ENCODE data around the gene ARRDC2.

- TF ChIP-seq SUZ12 (IDR thresholded peaks at IDR 0.05) (no peak), BHLHE40 (IDR thresholded peaks at IDR 0.05; ENCODE audit: borderline replicate concordance) (no peak), FOXM1 (IDR thresholded peaks at IDR 0.05; ENCODE audit: borderline replicate concordance) (no peak), ELF4 (IDR thresholded peaks at IDR 0.05) (no peak), CTBP1 (IDR thresholded peaks at IDR 0.05; ENCODE audit: borderline replicate concordance) (no peak), PKNOX1 (IDR thresholded peaks at IDR 0.05) (no peak), L3MBTL2 (conservative IDR thresholded peaks at IDR 0.05) (no peak), FOXA1 (IDR thresholded peaks at IDR 0.05) (no peak), TARDBP (IDR thresholded peaks at IDR 0.05) (no peak)
Observed at GRCh38 chr19:17966550-17967256, 41.3 kb upstream of the ARRDC2 start, which contains the start of gene KCNN1.

Measured in HEK293T (cell line).